ENCODE measurements around the gene ATXN7. TPM values are rescaled to one million over a fixed set of nuclear protein-coding genes. Genes with fewer than 3 reads are reported as not detected.
A peak's percentile ranks its signal among the peaks of the same experiment; 100 is the strongest.

The ATXN7 gene, protein sequence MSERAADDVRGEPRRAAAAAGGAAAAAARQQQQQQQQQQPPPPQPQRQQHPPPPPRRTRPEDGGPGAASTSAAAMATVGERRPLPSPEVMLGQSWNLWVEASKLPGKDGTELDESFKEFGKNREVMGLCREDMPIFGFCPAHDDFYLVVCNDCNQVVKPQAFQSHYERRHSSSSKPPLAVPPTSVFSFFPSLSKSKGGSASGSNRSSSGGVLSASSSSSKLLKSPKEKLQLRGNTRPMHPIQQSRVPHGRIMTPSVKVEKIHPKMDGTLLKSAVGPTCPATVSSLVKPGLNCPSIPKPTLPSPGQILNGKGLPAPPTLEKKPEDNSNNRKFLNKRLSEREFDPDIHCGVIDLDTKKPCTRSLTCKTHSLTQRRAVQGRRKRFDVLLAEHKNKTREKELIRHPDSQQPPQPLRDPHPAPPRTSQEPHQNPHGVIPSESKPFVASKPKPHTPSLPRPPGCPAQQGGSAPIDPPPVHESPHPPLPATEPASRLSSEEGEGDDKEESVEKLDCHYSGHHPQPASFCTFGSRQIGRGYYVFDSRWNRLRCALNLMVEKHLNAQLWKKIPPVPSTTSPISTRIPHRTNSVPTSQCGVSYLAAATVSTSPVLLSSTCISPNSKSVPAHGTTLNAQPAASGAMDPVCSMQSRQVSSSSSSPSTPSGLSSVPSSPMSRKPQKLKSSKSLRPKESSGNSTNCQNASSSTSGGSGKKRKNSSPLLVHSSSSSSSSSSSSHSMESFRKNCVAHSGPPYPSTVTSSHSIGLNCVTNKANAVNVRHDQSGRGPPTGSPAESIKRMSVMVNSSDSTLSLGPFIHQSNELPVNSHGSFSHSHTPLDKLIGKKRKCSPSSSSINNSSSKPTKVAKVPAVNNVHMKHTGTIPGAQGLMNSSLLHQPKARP
- total RNA-seq = 10 to 100 TPM; 27.1 to 58.3 TPM

DNA sequence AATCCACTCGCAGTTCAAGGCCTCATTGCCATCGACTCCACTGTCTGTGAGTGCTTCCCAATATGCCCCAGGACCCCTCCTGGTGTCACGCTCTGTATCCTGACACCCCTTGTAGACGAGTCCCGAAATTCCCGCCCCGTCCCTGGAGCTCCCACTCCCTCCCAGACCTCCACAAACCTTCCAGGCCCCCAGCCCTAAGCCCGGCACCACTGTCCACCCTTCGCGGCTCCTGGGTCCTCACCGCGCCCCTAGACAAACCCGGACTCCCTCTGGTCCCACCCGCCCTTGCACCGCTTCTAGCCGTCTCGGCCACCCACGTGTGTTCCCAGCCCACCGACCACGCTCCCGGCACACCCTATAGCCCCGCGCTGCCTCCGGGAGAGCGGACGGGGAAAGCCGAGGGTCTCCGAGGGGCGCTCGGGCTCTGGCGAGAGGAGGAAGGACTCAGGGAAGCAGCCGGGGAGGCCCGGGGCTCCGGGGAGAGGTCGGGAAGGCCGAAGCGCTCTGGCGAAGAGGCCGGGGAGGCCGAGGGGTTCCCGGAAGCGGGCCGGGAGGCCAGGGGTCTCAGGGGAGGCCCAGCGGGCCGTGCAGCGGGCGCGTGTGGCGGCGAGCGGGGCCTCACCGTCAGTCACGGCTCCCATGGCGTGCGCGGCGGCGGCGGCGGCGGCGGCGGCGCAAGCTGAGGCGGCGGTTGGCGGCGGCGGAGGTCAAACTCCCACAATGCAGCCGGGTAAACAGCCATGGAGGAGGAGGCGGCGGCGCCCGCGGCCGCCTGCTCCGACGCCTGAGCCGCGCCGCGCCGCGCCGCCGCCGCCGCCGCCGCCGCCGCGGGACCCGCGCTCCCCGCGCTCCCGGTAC lies at the start of gene ATXN7, which contains the start of gene THOC7:
ATXN7 (plus strand) TSS at position 718 of the 858 bp plus-strand sequence. CDS start 48,732 bp downstream, outside the sequence.
THOC7 (minus strand) TSS at position 656 of the 858 bp plus-strand sequence; CDS start at position 641, 15 bp downstream.
- intact Hi-C loops (cut with DNase I, micrococcal nuclease) = loop anchor here (1.0 to 5.0 kb wide), 4 partner anchors 48 to 160 kb away; partner anchors contain the start of genes PSMD6 (in 2 of the 2) and SCAANT1 (in 1 of the 2)

DNA sequence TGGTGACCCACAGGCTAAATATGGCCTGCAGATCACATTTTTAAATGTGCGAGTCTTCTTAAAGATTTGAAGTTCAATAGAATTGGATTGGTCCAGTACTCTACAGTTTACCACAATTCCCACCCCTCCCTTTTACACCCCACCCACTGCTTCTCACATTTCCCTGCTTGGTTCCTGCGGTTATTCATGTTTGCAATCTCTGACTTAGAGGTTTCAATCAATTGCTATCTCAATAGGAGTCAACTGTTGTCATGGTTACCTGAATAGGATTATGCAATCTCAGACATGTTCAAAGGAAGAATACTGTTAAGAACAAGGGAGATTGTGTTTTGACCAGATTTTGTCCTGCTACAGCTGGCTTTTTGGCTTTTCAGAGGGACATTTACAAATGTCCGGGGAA lies 49.4 kb upstream of the ATXN7 start:
- H3K36me3 Mint-ChIP-seq (ENCODE audit: low read depth) = no peaks in the 10 kb centered on the region
- ChIA-PET CTCF (interaction anchor here (0.9 kb wide), 1 partner anchor 464 kb away, joined by 4 read pairs; no protein-coding TSS in a partner anchor), POLR2A (no interaction called here)
- no peak for ATAC-seq
- no peaks in the 10 kb centered on the region for H3K27me3 Mint-ChIP-seq
- no peaks in the 10 kb centered on the region for H3K4me1 Mint-ChIP-seq
- intact Hi-C loops (cut with DNase I, micrococcal nuclease) = no loop called here
- no peaks in the 10 kb centered on the region for H3K9me3 Mint-ChIP-seq (ENCODE audit: low read depth)
- no peak for DNase-seq
- H3K27ac Mint-ChIP-seq = no peak overlapping the region
- no peak overlapping the region for H3K4me3 Mint-ChIP-seq

More for the DNA sequence above, at the start of gene ATXN7, which contains the start of gene THOC7:
- H3K27me3 Mint-ChIP-seq = no peaks in the 10 kb centered on the region
- peak within 1 kb of the TSS; percentile 94 for H3K4me3 Mint-ChIP-seq
- H3K4me1 Mint-ChIP-seq = peaks cover 58% of the 10 kb centered on the region
- DNase-seq = peak; percentile 82
- POLR2A ChIA-PET = no interaction called here
- H3K27ac Mint-ChIP-seq = peak within 1 kb of the TSS; percentile 95
- peaks cover 24% of the 10 kb centered on the region for H3K36me3 Mint-ChIP-seq (ENCODE audit: low read depth)
- no peaks in the 10 kb centered on the region for H3K9me3 Mint-ChIP-seq (ENCODE audit: low read depth)
- peak; percentile 78 for ATAC-seq
- CTCF ChIA-PET = no interaction called here

DNA sequence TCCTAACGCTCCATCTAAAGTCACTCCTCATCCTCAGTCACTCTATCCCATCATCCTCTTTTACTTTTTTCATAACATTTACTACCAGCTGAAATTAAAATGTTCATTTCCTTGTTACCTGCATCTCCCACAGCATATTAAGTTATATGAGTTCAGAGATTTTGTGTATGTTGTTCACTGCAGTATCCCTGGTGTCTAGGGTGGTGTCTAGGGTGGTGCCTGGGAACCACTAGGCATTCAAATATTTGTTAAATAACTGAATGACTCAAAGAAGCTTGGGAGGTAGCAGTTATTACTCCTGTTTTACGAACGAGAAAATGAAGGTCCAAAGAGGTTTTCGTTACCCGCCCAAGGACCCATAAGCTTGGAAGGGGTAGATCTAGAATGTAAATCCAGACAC lies 46.4 kb upstream of the ATXN7 start:
- intact Hi-C loops (cut with DNase I, micrococcal nuclease) = loop anchor here (5.0 kb wide), 2 partner anchors 1195 to 1615 kb away; no protein-coding TSS in a partner anchor
- no peaks in the 10 kb centered on the region for H3K36me3 Mint-ChIP-seq (ENCODE audit: low read depth)
- ChIA-PET POLR2A (no interaction called here), CTCF (interaction anchor here (1.0 to 6.0 kb wide), 7 partner anchors 9 to 467 kb away, joined by 3 to 82 read pairs (median 4); no protein-coding TSS in a partner anchor)
- no peak overlapping the region for H3K4me3 Mint-ChIP-seq
- DNase-seq (no peak), ATAC-seq (no peak)
- no peaks in the 10 kb centered on the region for H3K9me3 Mint-ChIP-seq (ENCODE audit: low read depth)
- H3K27ac Mint-ChIP-seq = no peak overlapping the region
- H3K27me3 Mint-ChIP-seq = no peaks in the 10 kb centered on the region
- H3K4me1 Mint-ChIP-seq = no peaks in the 10 kb centered on the region

GRCh38 chr3:63818282-63819150 lies 45.2 kb upstream of the ATXN7 start:
- ChIA-PET CTCF (interaction anchor here (0.7 to 6.0 kb wide), 18 partner anchors 10 to 1489 kb away, joined by 3 to 82 read pairs (median 4); no protein-coding TSS in a partner anchor), POLR2A (no interaction called here)
- peak; percentile 75 for DNase-seq
- Mint-ChIP-seq H3K27me3 (no peaks in the 10 kb centered on the region), H3K4me3 (no peak overlapping the region), H3K27ac (no peak overlapping the region), H3K36me3 (ENCODE audit: low read depth) (peaks cover 2% of the 10 kb centered on the region), H3K9me3 (ENCODE audit: low read depth) (no peaks in the 10 kb centered on the region), H3K4me1 (no peaks in the 10 kb centered on the region)
- intact Hi-C loops (cut with DNase I, micrococcal nuclease) = loop anchor here (1.0 to 5.0 kb wide), 5 partner anchors 467 to 1616 kb away; no protein-coding TSS in a partner anchor
- ATAC-seq = peak; percentile 63

DNA sequence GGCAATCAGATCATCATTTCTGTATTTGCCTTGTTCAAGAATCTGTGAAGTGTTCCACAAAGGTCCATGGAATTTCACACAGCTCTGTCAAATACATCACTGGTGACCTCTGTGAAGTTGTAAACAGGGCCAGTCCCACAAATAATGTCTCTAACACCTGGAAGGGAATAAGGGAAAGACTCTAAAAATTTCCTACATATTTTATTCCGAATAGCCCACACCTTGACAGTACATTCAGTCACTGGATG lies 44.6 kb upstream of the ATXN7 start, which contains the start of gene C3orf49:
C3orf49 (plus strand) TSS at position 149 of the 248 bp plus-strand sequence. CDS start 173 bp downstream, outside the sequence.
- H3K9me3 Mint-ChIP-seq (ENCODE audit: low read depth) = no peaks in the 10 kb centered on the region
- H3K4me3 Mint-ChIP-seq = no peak within 1 kb of the TSS
- intact Hi-C loops (cut with DNase I, micrococcal nuclease) = loop anchor here (5.0 kb wide), 2 partner anchors 1197 to 1617 kb away; no protein-coding TSS in a partner anchor
- no peak for ATAC-seq
- ChIA-PET CTCF (interaction anchor here (0.7 to 6.0 kb wide), 9 partner anchors 10 to 1197 kb away, joined by 3 to 82 read pairs (median 5); no protein-coding TSS in a partner anchor), POLR2A (no interaction called here)
- DNase-seq = no peak
- no peaks in the 10 kb centered on the region for H3K4me1 Mint-ChIP-seq
- peaks cover 2% of the 10 kb centered on the region for H3K36me3 Mint-ChIP-seq (ENCODE audit: low read depth)
- no peaks in the 10 kb centered on the region for H3K27me3 Mint-ChIP-seq
- H3K27ac Mint-ChIP-seq = no peak within 1 kb of the TSS

- ChIA-PET POLR2A (no interaction called here), CTCF (no interaction called here)
- ATAC-seq (no peak), DNase-seq (no peak)
- Mint-ChIP-seq H3K36me3 (ENCODE audit: low read depth) (peaks cover 2% of the 10 kb centered on the region), H3K27me3 (no peaks in the 10 kb centered on the region), H3K9me3 (ENCODE audit: low read depth) (no peaks in the 10 kb centered on the region), H3K4me1 (no peaks in the 10 kb centered on the region), H3K4me3 (no peak overlapping the region), H3K27ac (no peak overlapping the region)
- intact Hi-C loops (cut with DNase I, micrococcal nuclease) = no loop called here
These were observed 39.4 kb upstream of the ATXN7 start for GRCh38 chr3:63824309-63824708.

DNA sequence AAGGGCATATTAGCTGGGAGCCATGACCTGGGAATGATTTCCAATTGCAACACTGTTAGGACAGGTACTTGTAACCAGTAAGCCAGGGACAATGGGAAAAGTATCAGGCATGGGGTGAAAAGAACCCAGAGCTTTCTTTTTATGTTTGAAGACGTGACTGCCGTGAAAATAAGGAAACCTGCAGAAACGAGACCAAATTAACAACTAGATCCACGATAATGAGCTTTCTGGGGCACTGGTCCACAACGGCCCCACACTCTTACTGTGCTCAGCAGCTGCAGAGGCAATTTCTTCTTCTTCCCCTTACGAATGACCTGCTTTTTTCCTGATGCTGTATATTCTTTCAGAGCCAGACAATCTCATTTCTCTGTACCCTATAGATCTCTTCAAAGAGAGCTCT lies 33.1 kb upstream of the ATXN7 start:
- Mint-ChIP-seq H3K27ac (no peak overlapping the region), H3K36me3 (ENCODE audit: low read depth) (peaks cover 15% of the 10 kb centered on the region), H3K9me3 (ENCODE audit: low read depth) (no peaks in the 10 kb centered on the region), H3K4me3 (no peak overlapping the region), H3K27me3 (no peaks in the 10 kb centered on the region), H3K4me1 (no peaks in the 10 kb centered on the region)
- ATAC-seq (no peak), DNase-seq (no peak)
- POLR2A ChIA-PET = no interaction called here
- CTCF ChIA-PET = interaction anchor here (0.6 to 3.6 kb wide), 3 partner anchors 12 to 162 kb away, joined by 3 to 18 read pairs (median 3); partner anchors contain the start of gene C3orf49
- intact Hi-C loops (cut with DNase I, micrococcal nuclease) = no loop called here

DNA sequence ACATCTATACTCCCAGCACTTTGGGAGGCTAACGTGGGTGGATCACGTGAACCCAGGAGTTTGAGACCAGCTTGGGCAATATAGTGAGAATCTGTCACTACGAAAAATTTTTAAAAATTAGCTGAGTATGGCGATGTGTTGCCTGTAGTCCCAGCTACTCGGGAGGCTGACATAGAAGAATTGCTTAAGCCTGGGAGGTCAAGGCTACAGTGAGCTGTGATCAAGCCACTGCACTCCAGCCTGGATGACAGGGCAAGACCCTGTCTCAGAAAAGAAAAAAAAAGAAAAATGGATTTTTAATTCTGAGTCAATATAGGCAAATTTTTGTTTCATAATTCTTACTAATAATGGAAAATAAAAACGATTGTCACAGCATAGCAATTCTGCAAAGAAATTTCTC lies 31.3 kb upstream of the ATXN7 start:
- POLR2A ChIA-PET = interaction anchor here (0.6 to 0.7 kb wide), 2 partner anchors 17 to 1837 kb away, joined by 3 read pairs; no protein-coding TSS in a partner anchor

GRCh38 chr3:63841704-63842103 lies 22.0 kb upstream of the ATXN7 start:
- Mint-ChIP-seq H3K9me3 (ENCODE audit: low read depth) (no peaks in the 10 kb centered on the region), H3K27me3 (no peaks in the 10 kb centered on the region), H3K36me3 (ENCODE audit: low read depth) (peaks cover 13% of the 10 kb centered on the region), H3K4me3 (no peak overlapping the region), H3K4me1 (no peaks in the 10 kb centered on the region), H3K27ac (no peak overlapping the region)
- no peak for ATAC-seq
- intact Hi-C loops (cut with DNase I, micrococcal nuclease) = no loop called here
- ChIA-PET POLR2A (no interaction called here), CTCF (interaction anchor here (1.1 kb wide), 1 partner anchor 492 kb away, joined by 3 read pairs; no protein-coding TSS in a partner anchor)
- no peak for DNase-seq

More for the DNA sequence above, 31.3 kb upstream of the ATXN7 start:
- ATAC-seq = no peak
- no peaks in the 10 kb centered on the region for H3K4me1 Mint-ChIP-seq
- H3K36me3 Mint-ChIP-seq (ENCODE audit: low read depth) = peaks cover 17% of the 10 kb centered on the region
- no peak overlapping the region for H3K27ac Mint-ChIP-seq
- no peaks in the 10 kb centered on the region for H3K27me3 Mint-ChIP-seq
- no peaks in the 10 kb centered on the region for H3K9me3 Mint-ChIP-seq (ENCODE audit: low read depth)
- intact Hi-C loops (cut with DNase I, micrococcal nuclease) = no loop called here
- H3K4me3 Mint-ChIP-seq = no peak overlapping the region
- CTCF ChIA-PET = interaction anchor here (1.1 kb wide), 1 partner anchor 13 kb away, joined by 3 read pairs; the partner anchor contains the start of gene C3orf49
- DNase-seq = no peak

- Mint-ChIP-seq H3K27ac (no peak overlapping the region), H3K4me3 (no peak overlapping the region), H3K27me3 (no peaks in the 10 kb centered on the region), H3K9me3 (ENCODE audit: low read depth) (no peaks in the 10 kb centered on the region), H3K36me3 (ENCODE audit: low read depth) (peaks cover 13% of the 10 kb centered on the region), H3K4me1 (no peaks in the 10 kb centered on the region)
- intact Hi-C loops (cut with DNase I, micrococcal nuclease) = no loop called here
- CTCF ChIA-PET = interaction anchor here (1.1 kb wide), 1 partner anchor 493 kb away, joined by 3 read pairs; no protein-coding TSS in a partner anchor
- DNase-seq (no peak), ATAC-seq (no peak)
- POLR2A ChIA-PET = no interaction called here
These were observed 21.5 kb upstream of the ATXN7 start for GRCh38 chr3:63842127-63842526.
